Measurements from ENCODE around the gene CACNA1B.

Gene CACNA1B

GRCh38 chr9:137969008-137969407, 91.4 kb downstream of the CACNA1B start:
- no peak for DNase-seq

GRCh38 chr9:137969685-137970084, 92.1 kb downstream of the CACNA1B start:
- no peak for DNase-seq

GRCh38 chr9:137970098-137970497, 92.5 kb downstream of the CACNA1B start:
- no peak for DNase-seq

GRCh38 chr9:137970686-137971476, 93.3 kb downstream of the CACNA1B start:
- DNase-seq: no peak

GRCh38 chr9:137971477-137972138, 94.0 kb downstream of the CACNA1B start:
- DNase-seq: no peak

- DNase-seq: no peak
Measured at GRCh38 chr9:137972355-137972987, 94.9 kb downstream of the CACNA1B start.

- DNase-seq: no peak
Measured at GRCh38 chr9:137972988-137973470, 95.4 kb downstream of the CACNA1B start.

- no peak for DNase-seq
Measured at GRCh38 chr9:137973829-137974416, 96.3 kb downstream of the CACNA1B start.

- DNase-seq: no peak
Measured at GRCh38 chr9:137974746-137975526, 97.4 kb downstream of the CACNA1B start.

GRCh38 chr9:137975527-137975913, 97.9 kb downstream of the CACNA1B start:
- DNase-seq: no peak

- DNase-seq: no peak
Measured at GRCh38 chr9:137975936-137976565, 98.5 kb downstream of the CACNA1B start.

- no peak for DNase-seq
Measured at GRCh38 chr9:137977571-137978261, 100.1 kb downstream of the CACNA1B start.

GRCh38 chr9:137978262-137978714, 100.7 kb downstream of the CACNA1B start:
- DNase-seq: no peak

GRCh38 chr9:137982200-137982599, 104.6 kb downstream of the CACNA1B start:
- no peak for DNase-seq

- DNase-seq: no peak
Measured at GRCh38 chr9:137984005-137984404, 106.4 kb downstream of the CACNA1B start.

- DNase-seq: no peak
Measured at GRCh38 chr9:137984520-137985257, 107.1 kb downstream of the CACNA1B start.

GRCh38 chr9:137985637-137986071, 108.1 kb downstream of the CACNA1B start:
- no peak for DNase-seq

GRCh38 chr9:137986268-137987099, 108.9 kb downstream of the CACNA1B start:
- DNase-seq: no peak

GRCh38 chr9:137987244-137988030, 109.9 kb downstream of the CACNA1B start:
- no peak for DNase-seq
